ENCODE measurements around the gene FBLN1. TPM values are rescaled to one million over a fixed set of nuclear protein-coding genes. Genes with fewer than 3 reads are reported as not detected.
A peak's percentile ranks its signal among the peaks of the same experiment; 100 is the strongest.
"Not testable (repeated sequence)": the region's sequence is repeated elsewhere in the genome, so short reads cannot be mapped to it uniquely, and the experiment has no call there.

Gene FBLN1
- 34.4 and 37.6 TPM in 2 replicates for total RNA-seq (2014; rRNA removed)
- polyA plus RNA-seq (2012) = 97.6 TPM

- DNase-seq (ENCODE audit: low read depth) = no peak
Observed at GRCh38 chr22:45502215-45503049, at the start of gene FBLN1. TSS of gene FBLN1 (plus strand) at chr22:45502883. CDS start at chr22:45502986, 103 bp downstream.

- DNase-seq (ENCODE audit: low read depth) = no peak
Observed at GRCh38 chr22:45453764-45454163, 48.9 kb upstream of the FBLN1 start.

- no peak for DNase-seq (ENCODE audit: low read depth)
Observed at GRCh38 chr22:45454275-45454674, 48.4 kb upstream of the FBLN1 start.

GRCh38 chr22:45455212-45455611 lies 47.5 kb upstream of the FBLN1 start:
- DNase-seq (ENCODE audit: low read depth) = no peak

- DNase-seq (ENCODE audit: low read depth) = no peak
Observed at GRCh38 chr22:45455621-45456020, 47.1 kb upstream of the FBLN1 start.

GRCh38 chr22:45456811-45457210 lies 45.9 kb upstream of the FBLN1 start:
- no peak for DNase-seq (ENCODE audit: low read depth)

- DNase-seq (ENCODE audit: low read depth) = no peak
Observed at GRCh38 chr22:45458532-45458931, 44.2 kb upstream of the FBLN1 start.

GRCh38 chr22:45459235-45459634 lies 43.4 kb upstream of the FBLN1 start:
- DNase-seq (ENCODE audit: low read depth) = no peak

- no peak for DNase-seq (ENCODE audit: low read depth)
Observed at GRCh38 chr22:45460288-45461109, 42.2 kb upstream of the FBLN1 start.

- DNase-seq (ENCODE audit: low read depth) = no peak
Observed at GRCh38 chr22:45462034-45462655, 40.5 kb upstream of the FBLN1 start.

GRCh38 chr22:45463691-45464090 lies 39.0 kb upstream of the FBLN1 start:
- DNase-seq (ENCODE audit: low read depth) = not testable (repeated sequence)

GRCh38 chr22:45465633-45466032 lies 37.0 kb upstream of the FBLN1 start:
- no peak for DNase-seq (ENCODE audit: low read depth)

- DNase-seq (ENCODE audit: low read depth) = peak; percentile 76
Observed at GRCh38 chr22:45468872-45469271, 33.8 kb upstream of the FBLN1 start.

- peak; percentile 22 for DNase-seq (ENCODE audit: low read depth)
Observed at GRCh38 chr22:45469281-45470073, 33.2 kb upstream of the FBLN1 start.

- DNase-seq (ENCODE audit: low read depth) = no peak
Observed at GRCh38 chr22:45470871-45471270, 31.8 kb upstream of the FBLN1 start.

- no peak for DNase-seq (ENCODE audit: low read depth)
Observed at GRCh38 chr22:45472426-45472825, 30.3 kb upstream of the FBLN1 start.

GRCh38 chr22:45473626-45474237 lies 29.0 kb upstream of the FBLN1 start:
- no peak for DNase-seq (ENCODE audit: low read depth)

- DNase-seq (ENCODE audit: low read depth) = no peak
Observed at GRCh38 chr22:45475063-45475747, 27.5 kb upstream of the FBLN1 start.

GRCh38 chr22:45475851-45476514 lies 26.7 kb upstream of the FBLN1 start:
- no peak for DNase-seq (ENCODE audit: low read depth)

- no peak for DNase-seq (ENCODE audit: low read depth)
Observed at GRCh38 chr22:45476814-45477213, 25.9 kb upstream of the FBLN1 start.
